ENCODE results near the gene FUT2.
"Not testable (repeated sequence)": the region's sequence is repeated elsewhere in the genome, so short reads cannot be mapped to it uniquely, and the experiment has no call there.

FUT2 gene

GRCh38 chr19:48713864-48714755, 18.3 kb downstream of the FUT2 start:
- H3K4me3 ChIP-seq (ENCODE audit: control insufficient read depth, low read depth, low read length), result peak overlapping the region; percentile 86
- peak; percentile 96 for DNase-seq (ENCODE audit: low read depth)
- no peak for TF ChIP-seq CTCF (IDR thresholded peaks at IDR 0.05; ENCODE audit: control insufficient read depth, insufficient read depth, low read depth, low read length, missing control alignments)

DNA sequence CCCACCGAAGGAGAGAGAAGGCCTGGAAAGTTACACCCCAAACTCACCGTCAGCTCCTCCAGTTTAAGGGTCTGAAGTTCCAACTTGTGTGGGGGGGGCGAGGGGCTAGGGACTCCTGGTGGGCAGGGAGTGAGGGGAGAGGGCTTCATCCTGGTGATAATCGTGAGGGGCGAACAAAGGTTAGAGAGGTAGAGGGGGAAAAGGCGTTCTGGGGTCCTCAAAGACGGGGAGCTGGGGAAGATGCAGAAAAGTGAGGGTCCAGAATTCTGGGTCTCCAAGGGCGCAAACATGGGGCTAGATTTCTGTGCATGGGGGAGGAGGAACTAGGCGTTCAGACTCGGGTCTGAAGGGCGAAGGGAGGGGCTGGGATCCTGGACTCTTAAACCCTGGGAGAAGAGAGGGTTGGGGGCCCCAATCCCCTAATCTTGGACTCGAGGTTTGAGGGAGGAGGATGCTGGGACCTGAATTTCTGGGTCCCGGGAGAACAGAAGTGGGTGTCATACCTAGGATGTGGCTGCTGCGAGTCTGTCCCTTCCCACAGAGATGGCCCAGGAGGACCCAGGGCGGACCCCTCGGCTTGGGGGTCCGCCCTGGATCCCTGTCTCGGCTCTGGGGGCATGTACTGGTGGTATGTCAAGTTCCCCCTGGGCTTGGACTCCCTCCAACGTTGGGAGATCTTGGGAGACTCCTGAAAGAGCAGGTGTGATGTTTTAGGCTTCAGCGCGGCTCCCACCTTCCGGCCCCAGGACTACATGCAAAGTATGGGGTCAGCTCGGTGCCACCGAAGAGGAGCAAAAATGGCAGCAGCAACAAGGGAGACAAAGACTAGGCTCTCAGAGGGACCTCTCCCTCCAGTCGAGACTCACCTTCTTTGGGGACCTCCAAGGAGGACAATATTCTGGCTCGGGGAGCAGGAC, 19.2 kb downstream of the FUT2 start:
- peak overlapping the region; percentile 72 for H3K4me3 ChIP-seq (ENCODE audit: control insufficient read depth, low read depth, low read length)
- no peak for TF ChIP-seq CTCF (IDR thresholded peaks at IDR 0.05; ENCODE audit: control insufficient read depth, insufficient read depth, low read depth, low read length, missing control alignments)
- no peak for DNase-seq (ENCODE audit: low read depth)

DNA sequence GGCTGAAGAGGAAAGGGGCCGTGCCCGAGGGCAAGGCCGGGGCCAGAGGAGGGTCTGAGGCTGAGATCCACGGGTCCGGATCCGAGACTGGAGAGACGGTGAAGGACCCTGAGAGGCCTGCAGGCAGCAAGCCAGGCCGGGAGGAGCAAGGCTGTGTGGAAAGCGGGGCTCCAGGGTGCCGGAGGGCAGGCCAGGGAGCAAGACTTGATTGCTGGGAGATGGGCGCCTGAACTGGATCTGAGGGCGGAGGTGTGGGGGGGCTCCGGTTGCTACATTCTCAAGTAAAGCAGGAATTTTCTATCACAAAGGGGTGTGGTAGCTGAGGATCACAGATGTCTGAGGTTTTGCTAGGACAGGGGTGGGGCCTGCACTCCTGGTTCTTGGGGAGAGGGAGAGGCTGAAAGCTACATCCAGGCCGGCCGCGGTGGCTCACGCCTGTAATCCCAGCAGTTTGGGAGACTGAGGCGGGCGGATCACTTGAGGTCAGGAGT, 20.0 kb downstream of the FUT2 start:
- H3K4me3 ChIP-seq (ENCODE audit: control insufficient read depth, low read depth, low read length), result no peak overlapping the region
- TF ChIP-seq CTCF (IDR thresholded peaks at IDR 0.05; ENCODE audit: control insufficient read depth, insufficient read depth, low read depth, low read length, missing control alignments), result no peak
- no peak for DNase-seq (ENCODE audit: low read depth)

DNA sequence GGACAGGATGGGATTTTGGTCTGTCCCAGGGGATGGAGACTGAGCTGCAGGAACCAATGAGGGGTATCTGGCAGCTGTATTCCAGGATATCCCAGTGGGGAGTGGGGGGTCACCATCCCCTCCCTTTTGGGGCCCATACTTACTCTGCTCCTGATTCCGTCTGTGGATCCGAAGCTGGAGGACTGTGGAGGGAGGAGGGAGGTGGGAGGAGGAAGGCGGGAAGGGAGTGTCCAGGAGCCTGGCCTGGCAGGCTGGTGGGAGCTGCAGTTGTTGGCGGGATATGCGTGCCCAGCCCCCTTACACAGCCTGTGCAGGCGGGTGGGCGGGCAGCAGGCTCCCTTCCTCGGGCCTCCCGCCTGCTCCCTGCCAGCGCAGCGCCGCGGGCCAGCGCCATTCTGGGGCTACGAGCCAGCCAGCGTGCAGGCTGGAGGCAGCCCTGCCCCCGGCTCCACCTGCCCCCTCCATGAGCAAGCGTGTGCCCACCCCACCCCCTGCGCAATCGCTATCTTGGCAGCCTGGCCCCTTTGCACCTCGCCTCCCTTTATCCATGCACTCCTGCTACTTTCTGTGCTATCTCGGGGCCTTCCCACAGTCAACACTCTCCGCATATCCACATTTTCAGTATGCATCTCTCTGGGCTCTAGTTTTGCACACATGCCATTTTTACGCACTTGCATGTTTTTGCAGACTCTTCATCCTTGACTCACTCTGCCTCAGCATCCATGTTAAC, 21.0 kb downstream of the FUT2 start:
- peak overlapping the region; percentile 30 for H3K4me3 ChIP-seq (ENCODE audit: control insufficient read depth, low read depth, low read length)
- TF ChIP-seq CTCF (IDR thresholded peaks at IDR 0.05; ENCODE audit: control insufficient read depth, insufficient read depth, low read depth, low read length, missing control alignments), result no peak
- DNase-seq (ENCODE audit: low read depth), result no peak

DNA sequence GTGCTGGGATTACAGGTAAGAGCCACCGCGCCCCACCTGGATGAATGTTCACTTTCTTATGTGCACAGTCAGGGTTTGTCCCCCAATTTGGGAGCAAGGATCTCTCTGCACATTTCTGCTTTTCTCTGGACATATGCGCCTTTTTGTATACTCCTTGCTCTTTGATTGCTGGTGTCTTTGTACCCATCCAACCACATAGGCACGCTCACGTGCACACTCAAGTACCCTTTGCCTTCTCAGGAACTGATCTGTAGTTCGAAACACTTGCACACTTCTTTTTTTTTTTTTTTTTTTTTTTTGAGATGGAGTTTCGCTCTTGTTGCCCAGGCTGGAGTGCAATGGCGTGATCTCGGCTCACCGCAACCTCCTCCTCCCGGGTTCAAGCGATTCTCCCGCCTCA, 22.3 kb downstream of the FUT2 start:
- not testable (repeated sequence) for H3K4me3 ChIP-seq (ENCODE audit: control insufficient read depth, low read depth, low read length); DNase-seq (ENCODE audit: low read depth)

DNA sequence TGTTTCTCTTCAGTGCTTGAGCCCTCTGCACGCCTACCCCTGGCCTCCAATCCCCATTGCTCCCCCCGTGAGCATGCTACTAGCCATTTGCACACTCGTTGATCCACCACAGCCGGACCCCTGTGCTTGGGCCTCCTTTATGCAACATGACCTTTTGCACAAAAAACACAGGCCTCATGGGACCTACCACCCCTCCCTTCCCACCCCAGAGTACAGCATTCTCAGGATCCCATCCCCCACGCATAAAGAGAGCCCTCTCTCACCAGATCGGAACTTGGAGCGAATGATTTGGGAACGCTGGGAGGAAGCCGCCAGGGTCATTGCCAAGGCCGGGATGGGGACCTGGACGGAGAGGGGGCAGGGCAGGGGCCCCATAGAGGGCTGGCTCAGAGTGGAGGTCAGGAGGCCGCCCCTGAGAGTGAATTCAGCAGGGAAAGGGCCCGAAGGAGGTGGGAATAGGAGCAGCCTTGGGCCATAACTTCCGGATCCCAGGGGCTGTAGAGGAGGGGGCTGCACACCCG, 23.0 kb downstream of the FUT2 start:
- H3K4me3 ChIP-seq (ENCODE audit: control insufficient read depth, low read depth, low read length), result no peak overlapping the region
- TF ChIP-seq CTCF (IDR thresholded peaks at IDR 0.05; ENCODE audit: control insufficient read depth, insufficient read depth, low read depth, low read length, missing control alignments), result no peak
- no peak for DNase-seq (ENCODE audit: low read depth)

Data from AG09309 (cell line).